Transverse colon (tissue), 4 donors: ENCODE measurements around the gene OGFR. TPM values are rescaled to one million over a fixed set of nuclear protein-coding genes. Genes with fewer than 3 reads are reported as not detected.

ENCODE experiments used
- DNase-seq: peaks from one replicate; pipeline ENCODE4 v3.0.0-alpha.2; 2019
- H3K27ac ChIP-seq, 4 donors: fragments of 200-600 bp; sonication (generic); 2 replicates each; pipeline ENCODE4 v1.5.1; 2016 to 2018; ENCODE audit warnings: inconsistent platforms in 4 of 4
- H3K27me3 ChIP-seq: fragments of 200-600 bp; sonication (generic); 2 replicates; pipeline ENCODE4 v1.5.1; 2017; ENCODE audit warnings: inconsistent platforms
- H3K36me3 ChIP-seq, 4 donors: fragments of 200-600 bp; sonication (generic); 2 replicates each; pipeline ENCODE4 v1.5.1; 2017 to 2019; ENCODE audit warnings: inconsistent platforms in 4 of 4
- H3K4me1 ChIP-seq, 4 donors: fragments of 200-600 bp; sonication (generic); 2 replicates each; pipeline ENCODE4 v1.5.1; 2017 to 2020; ENCODE audit warnings: inconsistent platforms in 4 of 4
- H3K4me3 ChIP-seq, 4 donors: fragments of 200-600 bp; sonication (generic); 1 replicate in 1 of 4; 2 replicates in 3 of 4; pipeline versions ENCODE4 v1.5.1 to v1.6.1; 2017 to 2019; ENCODE audit warnings: inconsistent platforms in 4 of 4
- H3K9me3 ChIP-seq, 2 donors: fragments of 200-600 bp; sonication (generic); 2 replicates each; pipeline ENCODE4 v1.5.1; 2017 to 2019; ENCODE audit warnings: inconsistent platforms in 2 of 2
- EP300 ChIP-seq: sonication (generic); formaldehyde crosslinking; IDR thresholded peaks from one replicate; pipeline ENCODE4 v1.6.1; 2017; ENCODE audit warnings: antibody characterized with exemption, low read depth
- POLR2A ChIP-seq: fragments of 450-650 bp; IDR thresholded peaks from one replicate; pipeline ENCODE4 v1.6.1; 2016; ENCODE audit warnings: antibody characterized with exemption, mild to moderate bottlenecking, moderate library complexity
- POLR2AphosphoS5 ChIP-seq, 3 donors: sonication (generic); formaldehyde crosslinking; IDR thresholded peaks; one replicate each; pipeline ENCODE4 v1.6.1; 2016; ENCODE audit warnings: antibody characterized with exemption in 3 of 3
- WGBS, 2 donors: methylation state at CpG; one replicate each; pipeline ENCODE4 v1.1.5; 2018; ENCODE audit warnings: low coverage in 1 of 2; 5-methylcytosine and 5-hydroxymethylcytosine counted together
- in situ Hi-C, 4 donors: fragments of 200-750 bp; cut with MboI; loops; one replicate each; pipeline versions ENCODE4 v1.15.0 to v1.15.1; 2017; ENCODE audit warnings: low sequenced_read_pairs in 3 of 4, low pct_ligation_motif_present in 1 of 4, low pct_unique_long_range_greater_than_20kb in 1 of 4
- intact Hi-C: fragments of 100-400 bp; cut with DNase I; formaldehyde crosslinking; loops from one replicate; pipeline ENCODE4 v1.15.1; 2023; ENCODE audit warnings: low total_unique reads
- total RNA-seq, 4 donors: library from RNA; depleted of rRNA; stranded (reverse); fragments of >200 nt; gene quantifications; one replicate each; pipeline ENCODE4 v1.1.0, GENCODE V29; 2016
- TF ChIP-seq, protein P1 (sequence below), 5 experiments: fragments of 200-600 bp in 3 of 5; fragments of 450-650 bp in 2 of 5; sonication (generic) in 3 of 5; IDR thresholded peaks; 1 replicate in 2 of 5; 2 replicates in 3 of 5; pipeline ENCODE4 v1.5.1; 2016 to 2017; ENCODE audit warnings: antibody characterized with exemption in 5 of 5, inconsistent platforms in 3 of 5, mild to moderate bottlenecking in 2 of 5, moderate library complexity in 1 of 5

The OGFR gene
- total RNA-seq, 4 donors from 2014 or later = 55.2 to 137 (median 71.1) TPM

DNA sequence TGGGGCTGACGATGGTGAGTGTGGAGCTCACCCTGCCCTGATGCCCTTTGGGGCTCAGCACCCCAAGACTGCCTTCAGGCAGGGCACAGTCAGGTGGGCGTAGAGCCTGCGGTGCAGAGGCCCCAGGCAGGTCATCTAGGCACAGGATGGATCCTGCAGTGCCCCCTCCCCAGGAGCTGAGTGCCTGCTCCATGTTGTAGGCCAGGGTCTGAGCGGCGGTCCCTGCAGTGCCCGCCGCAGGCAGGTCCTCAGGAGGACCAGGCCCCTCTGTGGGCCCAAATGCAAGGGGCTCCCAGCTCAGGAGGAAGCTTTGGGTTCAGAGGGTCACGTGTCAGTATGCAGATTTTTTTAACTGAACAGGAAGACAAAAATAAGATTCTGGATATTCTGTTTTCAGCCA, 5.6 kb upstream of the OGFR start:
- H3K4me1 ChIP-seq = peaks cover 17 to 35% (median 32%) of the 10 kb centered on the region in 4 donors
- intact Hi-C loops (no loop called here), in situ Hi-C loops (loop anchor here in 2 of 4 donors (25.0 kb wide), 2 partner anchors 112 to 137 kb away; no protein-coding TSS in a partner anchor)
- TF ChIP-seq, protein P1, sequence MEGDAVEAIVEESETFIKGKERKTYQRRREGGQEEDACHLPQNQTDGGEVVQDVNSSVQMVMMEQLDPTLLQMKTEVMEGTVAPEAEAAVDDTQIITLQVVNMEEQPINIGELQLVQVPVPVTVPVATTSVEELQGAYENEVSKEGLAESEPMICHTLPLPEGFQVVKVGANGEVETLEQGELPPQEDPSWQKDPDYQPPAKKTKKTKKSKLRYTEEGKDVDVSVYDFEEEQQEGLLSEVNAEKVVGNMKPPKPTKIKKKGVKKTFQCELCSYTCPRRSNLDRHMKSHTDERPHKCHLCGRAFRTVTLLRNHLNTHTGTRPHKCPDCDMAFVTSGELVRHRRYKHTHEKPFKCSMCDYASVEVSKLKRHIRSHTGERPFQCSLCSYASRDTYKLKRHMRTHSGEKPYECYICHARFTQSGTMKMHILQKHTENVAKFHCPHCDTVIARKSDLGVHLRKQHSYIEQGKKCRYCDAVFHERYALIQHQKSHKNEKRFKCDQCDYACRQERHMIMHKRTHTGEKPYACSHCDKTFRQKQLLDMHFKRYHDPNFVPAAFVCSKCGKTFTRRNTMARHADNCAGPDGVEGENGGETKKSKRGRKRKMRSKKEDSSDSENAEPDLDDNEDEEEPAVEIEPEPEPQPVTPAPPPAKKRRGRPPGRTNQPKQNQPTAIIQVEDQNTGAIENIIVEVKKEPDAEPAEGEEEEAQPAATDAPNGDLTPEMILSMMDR (IDR thresholded peaks at IDR 0.05) = no peak
- TF ChIP-seq POLR2AphosphoS5 (IDR thresholded peaks at IDR 0.05) (no peak), EP300 (no peak), POLR2A (no peak)
- no peak for DNase-seq
- H3K27ac ChIP-seq = peak overlapping the region in 1 of 4 donors; percentile 94
- 96% methylated on average over 8 of the region's 8 CpGs; no CpG with 5 or more reads in 1 of the 2 donors for WGBS, 2 donors
- H3K4me3 ChIP-seq = no peak overlapping the region
- no peaks in the 10 kb centered on the region for H3K9me3 ChIP-seq
- no peaks in the 10 kb centered on the region for H3K27me3 ChIP-seq
- peaks cover 0 to 17% (median 5%) of the 10 kb centered on the region in 4 donors for H3K36me3 ChIP-seq

DNA sequence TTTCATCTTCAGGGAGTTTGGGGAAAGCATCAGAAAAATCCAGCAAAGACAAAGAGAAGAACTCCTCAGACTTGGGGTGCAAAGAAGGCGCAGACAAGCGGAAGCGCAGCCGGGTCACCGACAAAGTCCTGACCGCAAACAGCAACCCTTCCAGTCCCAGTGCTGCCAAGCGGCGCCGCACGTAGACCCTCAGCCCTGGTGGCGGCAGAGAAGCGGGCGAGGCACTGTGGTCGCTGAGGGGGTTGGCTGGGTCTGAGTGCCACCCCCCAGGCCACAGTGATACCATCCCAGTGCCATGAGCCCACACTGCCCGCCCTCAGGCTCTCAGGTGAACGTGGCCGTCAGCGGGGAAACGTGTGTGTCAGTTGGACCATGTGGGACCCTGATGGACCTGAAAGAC, 5.2 kb upstream of the OGFR start:
- H3K4me3 ChIP-seq = no peak overlapping the region
- DNase-seq = no peak
- in situ Hi-C loops (loop anchor here in 2 of 4 donors (25.0 kb wide), 2 partner anchors 112 to 137 kb away; no protein-coding TSS in a partner anchor), intact Hi-C loops (no loop called here)
- H3K27me3 ChIP-seq = no peaks in the 10 kb centered on the region
- H3K36me3 ChIP-seq = peaks cover 0 to 17% (median 5%) of the 10 kb centered on the region in 4 donors
- TF ChIP-seq, protein P1 (IDR thresholded peaks at IDR 0.05) = no peak
- TF ChIP-seq POLR2AphosphoS5 (IDR thresholded peaks at IDR 0.05) = no peak
- TF ChIP-seq POLR2A = no peak
- no peak for TF ChIP-seq EP300
- 90 to 95% methylated on average over 4 to 19 of the region's 19 CpGs for WGBS, 2 donors
- H3K4me1 ChIP-seq = peaks cover 20 to 37% (median 34%) of the 10 kb centered on the region in 4 donors
- H3K9me3 ChIP-seq = no peaks in the 10 kb centered on the region
- H3K27ac ChIP-seq = no peak overlapping the region

DNA sequence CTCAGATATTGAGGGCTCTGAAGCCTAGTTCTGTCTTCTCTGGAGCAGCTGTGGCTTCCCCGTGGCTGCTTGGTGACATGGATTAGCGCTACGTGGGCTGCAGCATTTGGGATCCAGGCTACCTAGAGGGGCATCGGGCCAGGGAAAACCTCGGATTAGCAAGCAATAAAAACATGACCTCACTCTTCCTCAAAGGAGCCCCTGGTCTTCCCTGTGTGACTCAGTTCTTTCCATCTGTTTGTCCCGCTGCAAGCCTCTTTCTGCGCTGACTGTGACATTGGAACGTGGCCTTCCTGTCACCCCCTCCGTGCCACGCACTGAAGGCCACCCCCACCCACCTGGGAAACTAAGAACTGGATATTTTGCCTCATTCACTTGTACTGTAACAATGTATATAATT, 4.8 kb upstream of the OGFR start:
- H3K4me1 ChIP-seq = peaks cover 20 to 33% (median 30%) of the 10 kb centered on the region in 4 donors
- in situ Hi-C loops (loop anchor here (10.0 to 25.0 kb wide), 3 partner anchors 113 to 138 kb away; no protein-coding TSS in a partner anchor), intact Hi-C loops (no loop called here)
- 88% methylated on average over 10 of the region's 10 CpGs; no CpG with 5 or more reads in 1 of the 2 donors for WGBS, 2 donors
- DNase-seq = no peak
- no peak overlapping the region for H3K27ac ChIP-seq
- TF ChIP-seq, protein P1 (IDR thresholded peaks at IDR 0.05) = no peak
- TF ChIP-seq POLR2AphosphoS5 (IDR thresholded peaks at IDR 0.05) = no peak
- no peaks in the 10 kb centered on the region for H3K9me3 ChIP-seq
- H3K4me3 ChIP-seq = no peak overlapping the region
- no peaks in the 10 kb centered on the region for H3K27me3 ChIP-seq
- peaks cover 0 to 17% (median 5%) of the 10 kb centered on the region in 4 donors for H3K36me3 ChIP-seq

DNA sequence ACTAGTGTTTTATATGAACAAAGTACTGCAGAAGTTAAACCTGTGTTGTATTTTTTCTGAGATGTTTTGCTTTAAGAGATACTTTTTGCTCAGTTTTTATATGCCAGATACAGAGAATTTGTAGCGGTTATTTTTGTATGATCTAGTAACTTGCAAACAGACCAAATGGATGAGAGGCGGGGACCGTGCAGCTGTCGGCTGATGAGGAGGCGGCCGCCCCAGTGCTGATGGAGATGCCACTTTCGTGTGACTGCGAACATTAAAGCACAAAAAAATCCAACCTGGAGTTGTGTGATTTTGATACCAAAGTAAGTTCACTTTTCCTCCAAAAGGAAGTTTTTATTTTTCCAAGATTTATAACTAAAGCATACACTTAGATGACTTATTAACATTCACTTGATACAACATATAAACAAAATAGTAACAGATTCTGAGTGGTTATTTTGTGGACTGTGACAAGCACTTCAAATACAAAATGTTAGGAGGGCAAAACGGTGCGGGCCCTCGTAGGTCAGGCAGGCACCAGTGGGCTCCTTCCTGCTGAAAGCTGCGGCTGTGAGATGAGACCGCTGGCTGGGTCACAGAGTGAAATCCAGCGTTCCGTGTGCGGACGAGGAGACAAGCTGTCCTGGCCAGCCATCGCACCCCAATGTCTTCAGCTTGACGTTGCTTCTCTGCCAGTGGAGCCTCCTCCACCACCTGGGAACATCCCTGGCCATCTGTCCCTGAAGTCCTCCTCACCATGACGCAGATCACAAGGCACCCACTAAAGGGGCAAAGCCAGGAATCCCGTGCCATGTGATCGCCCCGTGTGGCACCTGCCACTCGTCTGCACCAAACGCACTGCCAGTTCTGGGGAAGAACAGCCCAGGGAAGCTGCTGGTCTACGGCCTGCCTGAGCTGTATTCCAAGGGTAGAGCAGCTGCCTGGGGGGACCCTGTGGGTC, 4.0 kb upstream of the OGFR start:
- WGBS, 2 donors = 88 to 93% methylated on average over 16 to 25 of the region's 26 CpGs
- TF ChIP-seq POLR2AphosphoS5 (IDR thresholded peaks at IDR 0.05) = no peak
- TF ChIP-seq, protein P1 (IDR thresholded peaks at IDR 0.05) = no peak
- no peak for TF ChIP-seq POLR2A
- TF ChIP-seq EP300 = no peak
- intact Hi-C loops (no loop called here), in situ Hi-C loops (loop anchor here in 2 of 4 donors (10.0 kb wide), 1 partner anchor 136 kb away; no protein-coding TSS in a partner anchor)
- no peak overlapping the region for H3K4me3 ChIP-seq
- no peak for DNase-seq
- peaks cover 20 to 31% (median 25%) of the 10 kb centered on the region in 4 donors for H3K4me1 ChIP-seq
- no peaks in the 10 kb centered on the region for H3K9me3 ChIP-seq
- H3K27me3 ChIP-seq = no peaks in the 10 kb centered on the region
- H3K27ac ChIP-seq = no peak overlapping the region
- H3K36me3 ChIP-seq = peaks cover 0 to 17% (median 5%) of the 10 kb centered on the region in 4 donors
